Measurements from ENCODE around the gene KLHL11. TPM values are rescaled to one million over a fixed set of nuclear protein-coding genes. Genes with fewer than 3 reads are reported as not detected.

KLHL11 gene
- polyA plus RNA-seq, 3 donors: 3.0 to 4.1 (median 3.4) TPM

- peak overlapping the region in 4 of 7 donors; percentile 18 to 73 (median 44) for H3K27ac Mint-ChIP-seq
- H3K36me3 ChIP-seq (replicated peaks in 1 of 2; ENCODE audit: control insufficient read depth in 1 of 2, insufficient read depth in 2 of 2, low read length in 2 of 2): peaks cover 85 to 95% of the 10 kb centered on the region in 2 donors
- 100% methylated on average over 4 of the region's 4 CpGs for WGBS (ENCODE audit: insufficient coverage)
- no peak for DNase-seq
- no peaks in the 10 kb centered on the region for H3K79me2 ChIP-seq (ENCODE audit: insufficient read depth, low read length)
- H3K4me3 Mint-ChIP-seq: no peak overlapping the region
- H3K36me3 Mint-ChIP-seq: peaks cover 73 to 98% of the 10 kb centered on the region in 2 donors
- H3K4me1 Mint-ChIP-seq: no peaks in the 10 kb centered on the region
- H3K27ac ChIP-seq (ENCODE audit: low read depth in 1 of 2, low read length in 2 of 2): no peak overlapping the region
- H3K27me3 Mint-ChIP-seq (ENCODE audit: low read depth in 3 of 3): peaks cover 0 to 3% (median 0%) of the 10 kb centered on the region in 3 donors
- TF ChIP-seq, protein P1, sequence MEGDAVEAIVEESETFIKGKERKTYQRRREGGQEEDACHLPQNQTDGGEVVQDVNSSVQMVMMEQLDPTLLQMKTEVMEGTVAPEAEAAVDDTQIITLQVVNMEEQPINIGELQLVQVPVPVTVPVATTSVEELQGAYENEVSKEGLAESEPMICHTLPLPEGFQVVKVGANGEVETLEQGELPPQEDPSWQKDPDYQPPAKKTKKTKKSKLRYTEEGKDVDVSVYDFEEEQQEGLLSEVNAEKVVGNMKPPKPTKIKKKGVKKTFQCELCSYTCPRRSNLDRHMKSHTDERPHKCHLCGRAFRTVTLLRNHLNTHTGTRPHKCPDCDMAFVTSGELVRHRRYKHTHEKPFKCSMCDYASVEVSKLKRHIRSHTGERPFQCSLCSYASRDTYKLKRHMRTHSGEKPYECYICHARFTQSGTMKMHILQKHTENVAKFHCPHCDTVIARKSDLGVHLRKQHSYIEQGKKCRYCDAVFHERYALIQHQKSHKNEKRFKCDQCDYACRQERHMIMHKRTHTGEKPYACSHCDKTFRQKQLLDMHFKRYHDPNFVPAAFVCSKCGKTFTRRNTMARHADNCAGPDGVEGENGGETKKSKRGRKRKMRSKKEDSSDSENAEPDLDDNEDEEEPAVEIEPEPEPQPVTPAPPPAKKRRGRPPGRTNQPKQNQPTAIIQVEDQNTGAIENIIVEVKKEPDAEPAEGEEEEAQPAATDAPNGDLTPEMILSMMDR (IDR thresholded peaks at IDR 0.05): no peak
- no peak overlapping the region for H3K9ac ChIP-seq (ENCODE audit: insufficient read depth, low read length, poor library complexity, severe bottlenecking)
- H3K9me3 ChIP-seq (replicated peaks in 1 of 2; ENCODE audit: control insufficient read depth in 1 of 2, insufficient read depth in 1 of 2, low read length in 2 of 2): no peaks in the 10 kb centered on the region
- H2AFZ ChIP-seq (ENCODE audit: insufficient read depth, low read depth, low read length, poor library complexity, severe bottlenecking): no peak overlapping the region
- no peaks in the 10 kb centered on the region for H3K27me3 ChIP-seq (ENCODE audit: control insufficient read depth in 2 of 2, insufficient read depth in 2 of 2, low read length in 2 of 2)
- H4K20me1 ChIP-seq (ENCODE audit: insufficient read depth, low read length): no peaks in the 10 kb centered on the region
- intact Hi-C loops (cut with micrococcal nuclease): no loop called here
- no peak overlapping the region for H3K4me3 ChIP-seq (replicated peaks in 1 of 3; ENCODE audit: low read depth in 2 of 3, low read length in 3 of 3)
- no peaks in the 10 kb centered on the region for H3K4me1 ChIP-seq (ENCODE audit: control insufficient read depth in 1 of 2, insufficient read depth in 2 of 2, low read length in 2 of 2)
- no peak overlapping the region for H3K4me2 ChIP-seq (replicated peaks; ENCODE audit: extremely low read depth, low read length, poor library complexity, severe bottlenecking)
- no peaks in the 10 kb centered on the region for H3K9me3 Mint-ChIP-seq
These were observed 26.8 kb upstream of the KLHL11 start for GRCh38 chr17:41892021-41892376.

- peaks cover 71 to 98% of the 10 kb centered on the region in 2 donors for H3K36me3 Mint-ChIP-seq
These were observed 26.2 kb upstream of the KLHL11 start for GRCh38 chr17:41891135-41892020.

More at GRCh38 chr17:41891135-41892020, 26.2 kb upstream of the KLHL11 start:
- intact Hi-C loops (cut with micrococcal nuclease): no loop called here
- Histone ChIP-seq H3K4me3 (replicated peaks in 1 of 3; ENCODE audit: low read depth in 2 of 3, low read length in 3 of 3) (no peak overlapping the region), H3K9ac (ENCODE audit: insufficient read depth, low read length, poor library complexity, severe bottlenecking) (no peak overlapping the region), H3K79me2 (ENCODE audit: insufficient read depth, low read length) (no peaks in the 10 kb centered on the region), H4K20me1 (ENCODE audit: insufficient read depth, low read length) (no peaks in the 10 kb centered on the region), H3K27ac (ENCODE audit: low read depth in 1 of 2, low read length in 2 of 2) (no peak overlapping the region), H2AFZ (ENCODE audit: insufficient read depth, low read depth, low read length, poor library complexity, severe bottlenecking) (no peak overlapping the region), H3K4me1 (ENCODE audit: control insufficient read depth in 1 of 2, insufficient read depth in 2 of 2, low read length in 2 of 2) (no peaks in the 10 kb centered on the region), H3K36me3 (replicated peaks in 1 of 2; ENCODE audit: control insufficient read depth in 1 of 2, insufficient read depth in 2 of 2, low read length in 2 of 2) (peaks cover 84 to 95% of the 10 kb centered on the region in 2 donors), H3K4me2 (replicated peaks; ENCODE audit: extremely low read depth, low read length, poor library complexity, severe bottlenecking) (no peak overlapping the region), H3K27me3 (ENCODE audit: control insufficient read depth in 2 of 2, insufficient read depth in 2 of 2, low read length in 2 of 2) (no peaks in the 10 kb centered on the region), H3K9me3 (replicated peaks in 1 of 2; ENCODE audit: control insufficient read depth in 1 of 2, insufficient read depth in 1 of 2, low read length in 2 of 2) (no peaks in the 10 kb centered on the region)
- Mint-ChIP-seq H3K9me3 (no peaks in the 10 kb centered on the region), H3K27ac (peak overlapping the region in 5 of 7 donors; percentile 18 to 73 (median 42)), H3K27me3 (ENCODE audit: low read depth in 3 of 3) (peaks cover 0 to 3% (median 0%) of the 10 kb centered on the region in 3 donors), H3K4me1 (no peaks in the 10 kb centered on the region), H3K4me3 (no peak overlapping the region)
- DNase-seq: no peak
- WGBS (ENCODE audit: insufficient coverage): 100% methylated on average over 3 of the region's 7 CpGs
- TF ChIP-seq, protein P1 (IDR thresholded peaks at IDR 0.05): no peak

All from CD14-positive monocyte (primary cell).